Measurements from ENCODE around the gene NECAB3.

- TF ChIP-seq CTCF (IDR thresholded peaks at IDR 0.05) (no peak), EP300 (IDR thresholded peaks at IDR 0.05) (no peak), POLR2AphosphoS5 (IDR thresholded peaks at IDR 0.05) (no peak)
Measured at GRCh38 chr20:33684533-33685327, 10.5 kb upstream of the NECAB3 start.
